Trophoblast cell (in vitro differentiated cells and primary cell): ENCODE results near the gene CLIP2.
"Not testable (repeated sequence)": the region's sequence is repeated elsewhere in the genome, so short reads cannot be mapped to it uniquely, and the experiment has no call there.

Experiments
- DNase-seq, 2 donors: peaks; one replicate each; pipeline ENCODE4 v3.0.0-alpha.2; 2016
- H2AFZ ChIP-seq: 2 replicates; pipeline ENCODE4 v1.6.1; 2013; ENCODE audit warnings: low read length, moderate library complexity, mild to moderate bottlenecking; ENCODE audit not compliant: insufficient read depth, poor library complexity
- H2AK5ac ChIP-seq: 2 replicates; pipeline ENCODE4 v1.6.1; 2013; ENCODE audit warnings: mild to moderate bottlenecking, low read length
- H2BK120ac ChIP-seq: 2 replicates; pipeline ENCODE4 v1.6.1; 2013; ENCODE audit warnings: low read length, mild to moderate bottlenecking, moderate library complexity; ENCODE audit not compliant: insufficient read depth, poor library complexity
- H2BK12ac ChIP-seq: 2 replicates; pipeline ENCODE4 v1.6.1; 2013; ENCODE audit warnings: mild to moderate bottlenecking, low read length, moderate library complexity
- H2BK5ac ChIP-seq: 2 replicates; pipeline ENCODE4 v1.6.1; 2013; ENCODE audit warnings: low read length, low read depth, moderate library complexity, mild to moderate bottlenecking; ENCODE audit not compliant: poor library complexity
- H3K14ac ChIP-seq: 2 replicates; pipeline ENCODE4 v1.6.1; 2013; ENCODE audit warnings: mild to moderate bottlenecking, low read length
- H3K18ac ChIP-seq: 2 replicates; pipeline ENCODE4 v1.6.1; 2013; ENCODE audit warnings: mild to moderate bottlenecking, low read length
- H3K23ac ChIP-seq: 2 replicates; pipeline ENCODE4 v1.6.1; 2013; ENCODE audit warnings: low read length
- H3K27ac ChIP-seq: 2 replicates; pipeline ENCODE4 v1.5.1; 2013; ENCODE audit warnings: low read depth, mild to moderate bottlenecking, inconsistent platforms, low read length, moderate library complexity
- H3K27me3 ChIP-seq: 2 replicates; pipeline ENCODE4 v1.6.1; 2013; ENCODE audit warnings: inconsistent platforms, mild to moderate bottlenecking, low read length, moderate library complexity; ENCODE audit not compliant: insufficient read depth
- H3K36me3 ChIP-seq, 2 experiments: 1 replicate in 1 of 2; 2 replicates in 1 of 2; pipeline ENCODE4 v1.6.1; 2013; ENCODE audit warnings: low read length in 2 of 2, mild to moderate bottlenecking in 2 of 2, moderate library complexity in 1 of 2; ENCODE audit not compliant: insufficient read depth in 2 of 2, control insufficient read depth in 1 of 2
- H3K4ac ChIP-seq: 2 replicates; pipeline ENCODE4 v1.6.1; 2013; ENCODE audit warnings: low read depth, mild to moderate bottlenecking, low read length, moderate library complexity
- H3K4me1 ChIP-seq, 2 experiments: 1 replicate in 1 of 2; 2 replicates in 1 of 2; pipeline ENCODE4 v1.6.1; 2013; ENCODE audit warnings: low read length in 2 of 2, mild to moderate bottlenecking in 2 of 2, moderate library complexity in 1 of 2; ENCODE audit not compliant: insufficient read depth in 2 of 2, control insufficient read depth in 1 of 2
- H3K4me2 ChIP-seq: 2 replicates; pipeline ENCODE4 v1.6.1; 2013; ENCODE audit warnings: inconsistent platforms, mild to moderate bottlenecking, low read length, moderate library complexity
- H3K4me3 ChIP-seq: 2 replicates; pipeline ENCODE4 v1.5.1; 2013; ENCODE audit warnings: mild to moderate bottlenecking, low read depth, low read length, inconsistent platforms
- H3K79me1 ChIP-seq: one replicate; pipeline ENCODE4 v1.6.1; 2013; ENCODE audit warnings: low read length
- H3K79me2 ChIP-seq: 2 replicates; pipeline ENCODE4 v1.6.1; 2013; ENCODE audit warnings: low read length, mild to moderate bottlenecking; ENCODE audit not compliant: control insufficient read depth, insufficient read depth, poor library complexity
- H3K9ac ChIP-seq: 2 replicates; pipeline ENCODE4 v1.6.1; 2013; ENCODE audit warnings: mild to moderate bottlenecking, low read length
- H3K9me3 ChIP-seq: 2 replicates; pipeline ENCODE4 v1.6.1; 2013; ENCODE audit warnings: low read depth, mild to moderate bottlenecking, control low read depth, inconsistent platforms, low read length; ENCODE audit not compliant: insufficient read depth
- H4K12ac ChIP-seq: 2 replicates; pipeline ENCODE4 v1.6.1; 2013; ENCODE audit warnings: low read depth, mild to moderate bottlenecking, low read length, moderate library complexity
- H4K8ac ChIP-seq: 2 replicates; pipeline ENCODE4 v1.6.1; 2013; ENCODE audit warnings: low read depth, mild to moderate bottlenecking, low read length, moderate library complexity
- H4K91ac ChIP-seq: one replicate; pipeline ENCODE4 v1.6.1; 2013; ENCODE audit warnings: low read depth, mild to moderate bottlenecking, low read length, moderate library complexity
- WGBS: extraction: QIAGEN DNeasy Blood & Tissue Kit; methylation state at CpG from one replicate; pipeline ENCODE4 v1.1.7; 2013; ENCODE audit warnings: missing lambda C conversion rate; ENCODE audit not compliant: insufficient read length, insufficient coverage; ENCODE audit errors: extremely low coverage; 5-methylcytosine and 5-hydroxymethylcytosine counted together

The CLIP2 gene

DNA sequence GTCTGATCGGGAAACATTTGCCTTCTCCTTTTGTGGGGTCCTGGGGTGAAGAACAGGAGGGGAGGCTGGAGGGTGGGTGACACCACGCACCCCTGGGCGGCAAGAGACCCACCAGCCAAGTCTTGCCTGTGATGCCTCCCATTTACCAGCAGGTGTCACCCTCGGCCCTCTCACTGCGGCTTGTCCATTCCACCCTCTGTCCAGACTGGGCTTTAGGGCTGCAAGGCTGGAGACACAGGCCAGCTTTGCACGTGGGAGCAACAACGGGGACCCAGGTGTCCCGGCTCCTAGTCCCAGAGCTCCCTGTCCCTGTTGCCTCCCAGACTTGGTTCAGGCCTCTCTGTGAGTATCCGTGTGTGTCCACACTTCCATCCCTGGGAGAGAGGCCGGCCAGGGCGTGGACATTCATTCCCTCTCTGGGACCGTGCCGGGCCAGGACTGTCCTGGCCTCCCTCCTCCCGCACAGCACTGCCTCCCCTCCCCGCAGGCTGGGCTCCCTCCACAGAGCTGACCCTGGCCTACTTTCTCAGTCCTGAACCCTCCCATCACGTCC, 128.3 kb downstream of the CLIP2 start:
- H3K9ac ChIP-seq, result no peak overlapping the region
- no peaks in the 10 kb centered on the region for H3K36me3 ChIP-seq
- H3K4me1 ChIP-seq, result no peaks in the 10 kb centered on the region
- no peak overlapping the region for H2AK5ac ChIP-seq
- no peak overlapping the region for H2BK120ac ChIP-seq
- DNase-seq, result peak; percentile 52 to 83
- H3K27me3 ChIP-seq, result no peaks in the 10 kb centered on the region
- H3K27ac ChIP-seq, result no peak overlapping the region
- no peak overlapping the region for H2AFZ ChIP-seq
- no peak overlapping the region for H4K8ac ChIP-seq
- H3K14ac ChIP-seq, result no peak overlapping the region
- no peaks in the 10 kb centered on the region for H3K9me3 ChIP-seq
- no peak overlapping the region for H4K12ac ChIP-seq
- no peak overlapping the region for H3K4me3 ChIP-seq
- no peak overlapping the region for H4K91ac ChIP-seq
- no CpG with 5 or more reads among the region's 16 CpGs for WGBS
- no peak overlapping the region for H3K18ac ChIP-seq
- H3K4ac ChIP-seq, result no peak overlapping the region
- no peak overlapping the region for H3K23ac ChIP-seq
- H2BK12ac ChIP-seq, result no peak overlapping the region
- no peaks in the 10 kb centered on the region for H3K79me2 ChIP-seq
- no peaks in the 10 kb centered on the region for H3K79me1 ChIP-seq
- H3K4me2 ChIP-seq, result no peak overlapping the region
- no peak overlapping the region for H2BK5ac ChIP-seq

GRCh38 chr7:74418076-74418475, 128.9 kb downstream of the CLIP2 start:
- Histone ChIP-seq H3K4me3 (no peak overlapping the region), H3K79me1 (no peaks in the 10 kb centered on the region), H3K4me1 (no peaks in the 10 kb centered on the region), H3K18ac (no peak overlapping the region), H4K12ac (no peak overlapping the region), H2BK12ac (no peak overlapping the region), H3K36me3 (no peaks in the 10 kb centered on the region), H3K27me3 (no peaks in the 10 kb centered on the region), H2AFZ (no peak overlapping the region), H2AK5ac (no peak overlapping the region), H3K4ac (no peak overlapping the region), H3K79me2 (no peaks in the 10 kb centered on the region), H3K27ac (no peak overlapping the region), H4K8ac (no peak overlapping the region), H3K23ac (no peak overlapping the region), H2BK120ac (no peak overlapping the region), H3K9me3 (no peaks in the 10 kb centered on the region), H4K91ac (no peak overlapping the region), H3K14ac (no peak overlapping the region), H2BK5ac (no peak overlapping the region), H3K4me2 (no peak overlapping the region), H3K9ac (no peak overlapping the region)
- no peak for DNase-seq
- no CpG with 5 or more reads among the region's 8 CpGs for WGBS

- H3K36me3 ChIP-seq, result no peaks in the 10 kb centered on the region
- no peak overlapping the region for H2BK5ac ChIP-seq
- no peak overlapping the region for H3K4ac ChIP-seq
- no peak overlapping the region for H4K91ac ChIP-seq
- no peak overlapping the region for H2AK5ac ChIP-seq
- H2BK120ac ChIP-seq, result no peak overlapping the region
- H3K4me1 ChIP-seq, result no peaks in the 10 kb centered on the region
- H4K8ac ChIP-seq, result no peak overlapping the region
- no peak overlapping the region for H3K27ac ChIP-seq
- no peak overlapping the region for H3K4me3 ChIP-seq
- H3K27me3 ChIP-seq, result no peaks in the 10 kb centered on the region
- no peak overlapping the region for H4K12ac ChIP-seq
- no peaks in the 10 kb centered on the region for H3K79me2 ChIP-seq
- no peak overlapping the region for H3K9ac ChIP-seq
- H3K4me2 ChIP-seq, result no peak overlapping the region
- no peak overlapping the region for H2BK12ac ChIP-seq
- no peak overlapping the region for H3K23ac ChIP-seq
- WGBS, result 100% methylated on average over 1 of the region's 10 CpGs
- no peaks in the 10 kb centered on the region for H3K9me3 ChIP-seq
- H3K79me1 ChIP-seq, result no peaks in the 10 kb centered on the region
- no peak overlapping the region for H3K18ac ChIP-seq
- no peak overlapping the region for H2AFZ ChIP-seq
- DNase-seq, result no peak
- no peak overlapping the region for H3K14ac ChIP-seq
These were observed 129.3 kb downstream of the CLIP2 start for GRCh38 chr7:74418538-74418937.

DNA sequence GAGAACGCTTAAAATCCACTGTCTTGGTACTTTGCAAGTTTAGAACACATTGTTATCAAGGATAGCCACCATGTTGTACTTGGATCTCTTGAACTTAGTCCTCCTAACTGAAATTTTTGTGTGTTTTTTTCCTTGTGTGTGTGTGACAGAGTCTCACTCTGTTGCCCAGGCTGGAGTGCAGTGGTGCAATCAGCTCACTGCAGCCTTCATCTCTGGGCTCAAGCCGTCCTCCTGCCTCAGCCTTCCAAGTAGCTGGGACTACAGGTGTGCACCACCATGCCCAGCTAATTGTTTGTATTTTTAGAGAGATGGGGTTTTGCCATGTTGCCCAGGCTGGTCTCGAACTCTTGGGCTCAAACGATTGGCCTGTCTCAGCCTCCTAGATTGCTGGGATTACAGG, 130.0 kb downstream of the CLIP2 start:
- H3K4me1 ChIP-seq, H4K12ac ChIP-seq, H2BK5ac ChIP-seq, DNase-seq, H4K8ac ChIP-seq, H2AFZ ChIP-seq, H3K14ac ChIP-seq, H3K27ac ChIP-seq, H2BK120ac ChIP-seq, H2AK5ac ChIP-seq, H2BK12ac ChIP-seq, H3K4me3 ChIP-seq, H3K4ac ChIP-seq, H3K27me3 ChIP-seq, H4K91ac ChIP-seq, H3K9me3 ChIP-seq, H3K9ac ChIP-seq, H3K23ac ChIP-seq, H3K18ac ChIP-seq, H3K79me1 ChIP-seq, H3K4me2 ChIP-seq, H3K79me2 ChIP-seq, H3K36me3 ChIP-seq: not testable (repeated sequence)
- no CpG with 5 or more reads among the region's 4 CpGs for WGBS
